Gastroesophageal sphincter (tissue), 4 donors: ENCODE data around the gene MAOB. TPM values are rescaled to one million over a fixed set of nuclear protein-coding genes. Genes with fewer than 3 reads are reported as not detected.
A peak's percentile ranks its signal among the peaks of the same experiment; 100 is the strongest.
"Not testable (repeated sequence)": the region's sequence is repeated elsewhere in the genome, so short reads cannot be mapped to it uniquely, and the experiment has no call there.

Source experiments
- ATAC-seq: fragments of 150-250 bp; one replicate; pipeline ENCODE4 v1.9.1; 2016; ENCODE audit warnings: mild to moderate bottlenecking, moderate library complexity
- H3K27ac ChIP-seq, 4 donors: fragments of 200-600 bp; sonication (generic) in 3 of 4; 1 replicate in 3 of 4; 2 replicates in 1 of 4; pipeline ENCODE4 v1.5.1; 2016 to 2019
- H3K27me3 ChIP-seq: fragments of 200-600 bp; sonication (generic); one replicate; pipeline ENCODE4 v1.5.1; 2019
- H3K36me3 ChIP-seq, 2 donors: fragments of 200-600 bp; sonication (generic); one replicate each; pipeline ENCODE4 v1.5.1; 2019; ENCODE audit warnings: control low read depth in 1 of 2
- H3K4me1 ChIP-seq, 3 donors: fragments of 200-600 bp; sonication (generic); 1 replicate in 2 of 3; 2 replicates in 1 of 3; pipeline ENCODE4 v1.5.1; 2016 to 2019; ENCODE audit warnings: control low read depth in 2 of 3
- H3K4me3 ChIP-seq, 2 donors: fragments of 200-600 bp; sonication (generic); one replicate each; pipeline ENCODE4 v1.5.1; 2019; ENCODE audit warnings: mild to moderate bottlenecking in 1 of 2, moderate library complexity in 1 of 2
- H3K9me3 ChIP-seq, 3 donors: fragments of 200-600 bp; sonication (generic); one replicate each; pipeline ENCODE4 v1.5.1; 2017 to 2019; ENCODE audit warnings: control low read depth in 2 of 3
- EP300 ChIP-seq: sonication (generic); formaldehyde crosslinking; IDR thresholded peaks from one replicate; pipeline ENCODE4 v1.6.1; 2017; ENCODE audit warnings: antibody characterized with exemption, mild to moderate bottlenecking
- POLR2A ChIP-seq, 2 donors: fragments of 450-650 bp; IDR thresholded peaks; one replicate each; pipeline ENCODE4 v1.6.1; 2017; ENCODE audit warnings: antibody characterized with exemption in 2 of 2, mild to moderate bottlenecking in 2 of 2, moderate library complexity in 1 of 2
- POLR2AphosphoS5 ChIP-seq: sonication (generic); formaldehyde crosslinking; IDR thresholded peaks from one replicate; pipeline ENCODE4 v1.6.1; 2017; ENCODE audit warnings: antibody characterized with exemption
- WGBS, 2 donors: methylation state at CpG; one replicate each; pipeline ENCODE4 v1.1.5; 2018; ENCODE audit warnings: low coverage in 1 of 2; 5-methylcytosine and 5-hydroxymethylcytosine counted together
- total RNA-seq, 4 donors: library from RNA; depleted of rRNA; stranded (reverse); fragments of >200 nt; gene quantifications; one replicate each; pipeline ENCODE4 v1.1.0, GENCODE V29; 2016
- TF ChIP-seq, protein P1 (sequence below), 4 experiments: fragments of 200-600 bp in 2 of 4; fragments of 450-650 bp in 2 of 4; sonication (generic) in 1 of 4; IDR thresholded peaks; one replicate each; pipeline ENCODE4 v1.5.1; 2017 to 2019; ENCODE audit warnings: antibody characterized with exemption in 4 of 4, mild to moderate bottlenecking in 2 of 4, moderate library complexity in 2 of 4

The MAOB gene
- total RNA-seq = 10 to 100 TPM; 24.5 to 92.3 (median 72.2) TPM

GRCh38 chrX:43882294-43882681 lies at the start of gene MAOB:
Gene MAOB (minus strand): TSS chrX:43882450. CDS start chrX:43882299, 151 bp downstream.
- peaks cover 0 to 16% (median 2%) of the 10 kb centered on the region in 3 donors for H3K4me1 ChIP-seq
- H3K27me3 ChIP-seq = no peaks in the 10 kb centered on the region
- ATAC-seq = peak; percentile 86
- peak within 1 kb of the TSS; percentile 66 to 84 (median 82) for H3K27ac ChIP-seq
- H3K36me3 ChIP-seq = no peaks in the 10 kb centered on the region
- no CpG with 5 or more reads among the region's 36 CpGs for WGBS, 2 donors
- no peaks in the 10 kb centered on the region for H3K9me3 ChIP-seq
- peak within 1 kb of the TSS; percentile 61 for H3K4me3 ChIP-seq
- TF ChIP-seq, protein P1, sequence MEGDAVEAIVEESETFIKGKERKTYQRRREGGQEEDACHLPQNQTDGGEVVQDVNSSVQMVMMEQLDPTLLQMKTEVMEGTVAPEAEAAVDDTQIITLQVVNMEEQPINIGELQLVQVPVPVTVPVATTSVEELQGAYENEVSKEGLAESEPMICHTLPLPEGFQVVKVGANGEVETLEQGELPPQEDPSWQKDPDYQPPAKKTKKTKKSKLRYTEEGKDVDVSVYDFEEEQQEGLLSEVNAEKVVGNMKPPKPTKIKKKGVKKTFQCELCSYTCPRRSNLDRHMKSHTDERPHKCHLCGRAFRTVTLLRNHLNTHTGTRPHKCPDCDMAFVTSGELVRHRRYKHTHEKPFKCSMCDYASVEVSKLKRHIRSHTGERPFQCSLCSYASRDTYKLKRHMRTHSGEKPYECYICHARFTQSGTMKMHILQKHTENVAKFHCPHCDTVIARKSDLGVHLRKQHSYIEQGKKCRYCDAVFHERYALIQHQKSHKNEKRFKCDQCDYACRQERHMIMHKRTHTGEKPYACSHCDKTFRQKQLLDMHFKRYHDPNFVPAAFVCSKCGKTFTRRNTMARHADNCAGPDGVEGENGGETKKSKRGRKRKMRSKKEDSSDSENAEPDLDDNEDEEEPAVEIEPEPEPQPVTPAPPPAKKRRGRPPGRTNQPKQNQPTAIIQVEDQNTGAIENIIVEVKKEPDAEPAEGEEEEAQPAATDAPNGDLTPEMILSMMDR (IDR thresholded peaks at IDR 0.05) = no peak
- TF ChIP-seq POLR2A (IDR thresholded peaks at IDR 0.05) = peak; percentile 43 to 55

DNA sequence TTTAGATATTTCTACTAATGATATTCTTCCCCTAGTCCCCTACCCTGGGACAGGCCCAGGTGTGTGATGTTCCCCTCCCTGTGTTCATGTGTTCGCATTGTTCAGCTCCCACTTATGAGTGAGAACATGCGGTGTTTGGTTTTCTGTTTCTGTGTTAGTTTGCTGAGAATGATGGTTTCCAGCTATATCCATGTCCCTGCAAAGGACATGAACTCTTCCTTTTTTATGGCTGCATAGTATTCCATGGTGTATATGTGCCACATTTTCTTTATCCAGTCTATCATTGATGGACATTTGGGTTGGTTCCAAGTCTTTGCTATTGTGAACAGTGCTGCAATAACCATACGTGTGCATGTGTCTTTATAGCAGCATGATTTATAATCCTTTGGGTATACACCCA lies 39.8 kb upstream of the MAOB start:
- not testable (repeated sequence) for H3K4me3 ChIP-seq, ATAC-seq, H3K27me3 ChIP-seq, H3K36me3 ChIP-seq, H3K4me1 ChIP-seq, H3K27ac ChIP-seq, H3K9me3 ChIP-seq
- 82 to 100% methylated on average over 1 to 3 of the region's 3 CpGs for WGBS, 2 donors

GRCh38 chrX:43910772-43911171 lies 28.5 kb upstream of the MAOB start:
- H3K27ac ChIP-seq, H3K36me3 ChIP-seq, H3K9me3 ChIP-seq, H3K4me1 ChIP-seq, ATAC-seq, H3K4me3 ChIP-seq, H3K27me3 ChIP-seq: not testable (repeated sequence)
- 79 to 100% methylated on average over 4 to 7 of the region's 8 CpGs for WGBS, 2 donors

GRCh38 chrX:43910012-43910411 lies 27.8 kb upstream of the MAOB start:
- H3K36me3 ChIP-seq = no peaks in the 10 kb centered on the region
- ATAC-seq = no peak
- no peak overlapping the region for H3K4me3 ChIP-seq
- whole genome bisulfite sequencing, 2 donors = 60% methylated on average over 1 of the region's 1 CpG; no CpG with 5 or more reads in 1 of the 2 donors
- no peak for TF ChIP-seq EP300
- TF ChIP-seq, protein P1 (IDR thresholded peaks at IDR 0.05) = no peak
- no peak for TF ChIP-seq POLR2A (IDR thresholded peaks at IDR 0.05)
- TF ChIP-seq POLR2AphosphoS5 = no peak
- H3K27ac ChIP-seq = no peak overlapping the region
- no peaks in the 10 kb centered on the region for H3K9me3 ChIP-seq
- no peaks in the 10 kb centered on the region for H3K4me1 ChIP-seq
- no peaks in the 10 kb centered on the region for H3K27me3 ChIP-seq

- 92 to 100% methylated on average over 1 of the region's 1 CpG for WGBS, 2 donors
- Histone ChIP-seq H3K9me3 (no peaks in the 10 kb centered on the region), H3K27me3 (no peaks in the 10 kb centered on the region), H3K4me1 (no peaks in the 10 kb centered on the region), H3K36me3 (no peaks in the 10 kb centered on the region), H3K4me3 (no peak overlapping the region), H3K27ac (no peak overlapping the region)
- TF ChIP-seq POLR2AphosphoS5 (no peak), EP300 (no peak), POLR2A (IDR thresholded peaks at IDR 0.05) (no peak)
- TF ChIP-seq, protein P1 (IDR thresholded peaks at IDR 0.05) = no peak
- no peak for ATAC-seq
Observed at GRCh38 chrX:43909141-43909540, 26.9 kb upstream of the MAOB start.

DNA sequence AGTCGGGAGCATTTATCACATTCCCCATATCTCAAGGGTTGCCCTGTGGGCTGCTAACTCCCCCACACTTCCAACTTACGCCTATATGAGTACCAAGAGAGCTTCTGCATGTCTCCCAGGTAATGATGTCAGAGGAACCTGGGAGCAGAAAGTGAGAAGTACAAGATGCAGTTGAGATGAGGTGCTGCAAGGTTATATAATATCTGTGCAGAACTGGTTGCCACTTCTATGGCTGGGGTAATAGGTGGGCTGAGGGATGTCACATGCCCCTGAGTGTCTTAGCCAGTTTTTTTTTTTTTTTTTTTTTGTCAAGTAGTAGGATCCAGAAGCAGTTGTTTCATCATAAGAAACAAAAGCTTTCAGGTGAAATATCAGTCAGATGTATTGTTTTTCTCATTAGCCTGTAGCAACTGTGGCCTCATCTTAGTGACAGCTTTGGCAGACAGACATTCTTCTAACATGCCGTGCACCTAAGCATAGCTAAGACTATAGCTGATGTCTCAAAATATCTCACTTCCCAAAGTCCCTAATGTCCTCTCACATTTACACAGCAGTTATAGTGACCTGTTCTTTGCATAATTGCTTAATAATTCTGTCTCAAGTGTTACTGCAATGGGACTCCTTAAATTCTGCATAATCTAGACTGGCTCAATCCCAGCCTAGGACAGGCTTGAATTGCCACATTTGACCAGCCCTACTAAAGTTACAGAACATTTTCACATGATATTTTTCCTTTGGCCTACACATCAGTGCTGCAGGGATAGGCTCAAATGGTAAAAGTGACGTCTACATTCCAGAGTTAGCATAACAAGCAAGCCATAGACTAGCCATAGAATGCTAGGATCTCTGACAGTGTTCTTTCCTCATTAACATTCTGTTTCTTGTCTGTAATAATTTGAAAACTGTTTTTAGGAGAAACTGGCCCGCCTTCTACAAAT lies 17.9 kb upstream of the MAOB start:
- Histone ChIP-seq H3K4me3 (no peak overlapping the region), H3K4me1 (no peaks in the 10 kb centered on the region), H3K27ac (no peak overlapping the region), H3K36me3 (no peaks in the 10 kb centered on the region), H3K9me3 (no peaks in the 10 kb centered on the region), H3K27me3 (no peaks in the 10 kb centered on the region)
- no peak for TF ChIP-seq POLR2A (IDR thresholded peaks at IDR 0.05)
- TF ChIP-seq, protein P1 (IDR thresholded peaks at IDR 0.05) = no peak
- no peak for TF ChIP-seq EP300
- no peak for TF ChIP-seq POLR2AphosphoS5
- 57 to 65% methylated on average over 1 to 5 of the region's 5 CpGs for WGBS, 2 donors
- no peak for ATAC-seq
